Activated CD8-positive, alpha-beta memory T cell treated with anti-CD3 and anti-CD28 coated beads for 36 hours (primary cell): ENCODE results near the gene SST. TPM values are rescaled to one million over a fixed set of nuclear protein-coding genes. Genes with fewer than 3 reads are reported as not detected.

Experiments used
- CTCF ChIA-PET: fragments of 350-600 bp; sonication (Branson Sonifier 250); formaldehyde crosslinking; loops from one replicate; lab custom pipeline; 2021; ENCODE audit warnings: antibody characterized with exemption; lab: Charles Lee
- POLR2A ChIA-PET: fragments of 350-600 bp; sonication (Branson Sonifier 250); formaldehyde crosslinking; loops from one replicate; lab custom pipeline; 2021; ENCODE audit warnings: antibody characterized with exemption; lab: Charles Lee
- total RNA-seq, 2 experiments: library from RNA; stranded (reverse); gene quantifications; one replicate each; pipeline ENCODE4 v1.2.3, GENCODE V29; 2021

The SST gene
- not detected for total RNA-seq

DNA sequence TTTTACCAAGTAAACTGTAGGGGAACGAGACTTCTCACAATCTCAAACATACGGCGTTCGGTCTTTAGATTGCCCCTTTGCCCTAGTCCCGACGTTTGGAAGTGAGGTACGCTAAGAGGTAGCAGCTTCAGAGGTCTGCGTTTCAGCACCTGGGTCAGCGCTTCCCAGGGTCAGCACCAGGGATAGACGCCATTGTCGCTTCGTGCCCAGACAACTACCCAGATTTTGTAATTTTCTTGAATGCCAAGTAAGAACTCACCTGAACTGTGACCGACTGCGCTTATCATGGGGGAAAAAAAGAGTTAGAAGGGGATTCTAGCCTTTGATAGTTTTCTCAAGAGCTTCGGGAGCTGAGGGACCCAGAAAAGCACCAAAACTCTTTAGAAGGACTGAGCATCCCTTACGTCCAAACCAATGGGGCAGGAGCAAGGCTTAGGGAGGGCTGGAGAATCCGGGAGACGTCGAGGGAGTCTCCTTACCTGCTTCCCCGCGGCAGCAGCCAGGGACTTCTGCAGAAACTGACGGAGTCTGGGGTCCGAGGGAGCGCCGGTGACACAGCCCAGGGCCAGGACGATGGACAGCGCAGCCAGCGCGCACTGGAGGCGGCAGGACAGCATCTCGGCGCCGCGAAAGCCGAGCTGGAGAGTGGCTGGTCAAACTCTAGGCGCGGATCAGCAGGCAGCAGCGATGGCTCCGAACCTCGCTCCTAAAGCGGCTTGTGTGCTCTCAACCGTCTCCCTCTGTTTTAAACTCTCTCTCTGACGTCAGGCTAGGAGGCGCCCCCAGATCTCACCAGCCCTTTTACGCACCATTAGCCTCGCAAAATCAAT, at the start of gene SST:
SST (minus strand) TSS at position 720 of the 830 bp plus-strand sequence; CDS start at position 617, 103 bp downstream.
- CTCF ChIA-PET: interaction anchor here (0.7 to 4.5 kb wide), 4 partner anchors 9 to 351 kb away, joined by 3 to 20 read pairs (median 4); no protein-coding TSS in a partner anchor

DNA sequence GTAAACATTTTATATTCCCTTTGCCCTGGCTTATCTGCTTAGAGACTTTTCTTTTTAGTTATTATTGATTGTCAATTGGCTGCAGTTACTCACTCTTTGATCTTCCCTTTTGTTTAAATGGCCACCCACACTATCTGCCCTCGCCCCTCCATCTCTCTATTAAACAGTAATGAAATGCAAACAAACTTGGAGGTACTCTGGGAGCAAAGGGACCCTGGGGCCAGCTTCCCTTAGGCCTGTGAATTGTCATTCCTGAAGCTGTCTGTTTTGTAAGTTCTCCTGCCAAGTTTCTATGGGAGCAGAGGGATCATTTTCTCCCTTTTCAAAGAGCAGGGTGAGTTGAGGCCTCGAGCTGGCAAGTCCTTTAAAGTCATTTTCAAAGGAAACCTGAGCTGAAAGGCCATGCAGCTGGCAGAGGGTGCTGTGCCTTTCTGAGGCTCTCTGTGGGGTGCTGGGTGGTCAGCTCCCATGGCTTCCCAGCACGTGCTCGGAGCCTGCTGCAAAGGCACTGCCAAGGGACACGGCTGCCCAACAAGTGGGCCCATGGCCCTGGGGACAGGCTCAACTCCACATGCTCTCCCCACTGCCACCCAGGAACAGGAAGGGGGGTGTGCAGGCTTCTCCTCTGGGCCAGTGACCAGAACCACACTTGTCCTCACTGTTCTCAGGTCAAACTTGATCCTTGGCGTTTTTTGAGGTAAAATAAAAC, 49.6 kb upstream of the SST start:
- POLR2A ChIA-PET: no interaction called here
- CTCF ChIA-PET: interaction anchor here (1.1 kb wide), 1 partner anchor 20 kb away, joined by 3 read pairs; no protein-coding TSS in a partner anchor

More for the DNA sequence above, at the start of gene SST:
- POLR2A ChIA-PET: no interaction called here

DNA sequence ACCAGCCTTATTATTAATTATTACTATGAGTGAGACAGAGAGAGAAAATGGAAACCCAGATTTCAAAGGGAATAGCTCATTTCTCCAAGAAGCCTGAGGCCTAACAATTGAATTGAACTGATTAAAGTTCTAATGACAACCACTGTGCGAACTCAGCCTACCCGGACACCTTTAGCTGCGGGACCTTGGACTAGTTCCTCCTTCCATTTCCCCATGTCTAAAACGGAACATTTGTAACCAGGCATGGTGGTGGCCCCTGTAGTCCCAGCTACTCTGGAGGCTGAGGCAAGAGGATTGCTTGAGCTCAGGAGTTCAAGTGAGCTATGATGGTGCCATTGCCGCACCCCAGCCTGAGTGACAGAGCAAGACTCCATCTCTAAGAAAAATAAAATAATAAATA, 48.6 kb upstream of the SST start:
- ChIA-PET POLR2A (no interaction called here), CTCF (interaction anchor here (1.7 to 7.8 kb wide), 2 partner anchors 103 to 401 kb away, joined by 4 to 40 read pairs; no protein-coding TSS in a partner anchor)

DNA sequence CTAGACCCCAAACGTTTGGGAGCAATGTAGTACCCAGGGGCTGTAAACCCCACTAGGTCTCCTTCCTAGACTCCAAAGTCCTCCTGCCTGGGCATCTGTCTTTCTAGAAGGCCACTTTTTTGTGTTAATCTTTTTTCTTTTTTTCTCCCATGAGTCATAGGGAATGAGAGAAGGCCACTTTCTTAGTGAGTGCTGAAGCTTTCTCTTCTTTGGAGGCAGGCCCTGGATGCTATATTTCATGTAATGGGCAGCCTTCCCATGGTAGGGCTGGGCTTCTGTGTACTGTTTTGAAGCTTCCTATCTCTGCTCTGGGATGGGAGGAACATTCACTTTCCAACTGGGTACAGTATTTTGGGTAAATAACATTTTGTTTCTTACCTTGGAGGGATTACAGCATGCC, 47.4 kb upstream of the SST start:
- CTCF ChIA-PET: interaction anchor here (1.7 to 7.8 kb wide), 2 partner anchors 102 to 400 kb away, joined by 4 to 40 read pairs; no protein-coding TSS in a partner anchor
- POLR2A ChIA-PET: no interaction called here

DNA sequence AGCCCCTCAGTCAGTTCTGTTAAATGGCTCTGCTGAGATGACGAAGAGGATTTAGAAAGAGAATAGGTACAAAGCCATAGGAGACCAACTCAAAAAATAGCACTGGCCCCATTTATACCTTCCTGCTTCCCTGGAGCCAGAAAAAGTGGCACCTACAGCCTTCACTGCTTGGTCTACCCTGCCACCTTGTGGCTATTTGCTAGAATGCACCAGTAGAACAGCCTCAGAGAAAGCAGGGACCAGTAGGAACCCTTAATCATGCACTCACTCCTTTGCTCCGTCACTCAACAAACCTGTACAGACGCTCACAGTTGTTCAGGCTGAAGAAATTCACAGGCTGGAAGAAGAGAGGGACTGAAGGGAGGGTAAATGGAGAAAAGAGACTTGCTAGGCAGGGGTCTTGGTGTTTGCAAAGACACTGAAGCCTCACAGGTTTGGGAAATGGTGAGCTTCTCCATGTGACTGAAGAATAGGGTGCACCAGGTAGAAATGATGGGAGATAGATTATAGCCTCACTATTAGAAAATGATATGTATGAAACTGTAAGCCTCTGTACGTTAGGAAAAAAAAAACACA, 44.3 kb upstream of the SST start:
- ChIA-PET CTCF (interaction anchor here (0.7 to 7.8 kb wide), 5 partner anchors 35 to 1037 kb away, joined by 3 to 40 read pairs (median 8); no protein-coding TSS in a partner anchor), POLR2A (no interaction called here)

DNA sequence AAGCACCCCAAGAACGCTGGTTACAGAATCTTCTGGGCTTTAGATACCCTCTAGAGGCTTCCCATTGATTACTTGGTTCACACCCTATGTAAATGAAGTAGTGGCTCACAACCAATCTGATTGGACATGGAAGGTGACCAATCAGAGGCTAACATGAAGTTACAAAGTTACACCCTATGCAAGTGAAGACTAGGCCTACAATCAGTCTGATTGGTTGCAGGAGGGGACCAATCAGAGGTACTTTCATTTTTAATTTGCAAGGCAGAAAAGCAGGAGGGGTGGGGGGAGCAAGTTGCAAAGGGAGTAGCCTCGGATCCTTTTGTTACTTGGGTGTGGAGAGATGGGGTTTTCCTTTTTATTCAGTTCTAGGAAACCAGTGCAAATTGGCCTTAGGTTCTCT, 43.3 kb upstream of the SST start:
- POLR2A ChIA-PET: no interaction called here
- CTCF ChIA-PET: interaction anchor here (1.4 to 7.8 kb wide), 4 partner anchors 13 to 395 kb away, joined by 3 to 40 read pairs (median 12); no protein-coding TSS in a partner anchor

DNA sequence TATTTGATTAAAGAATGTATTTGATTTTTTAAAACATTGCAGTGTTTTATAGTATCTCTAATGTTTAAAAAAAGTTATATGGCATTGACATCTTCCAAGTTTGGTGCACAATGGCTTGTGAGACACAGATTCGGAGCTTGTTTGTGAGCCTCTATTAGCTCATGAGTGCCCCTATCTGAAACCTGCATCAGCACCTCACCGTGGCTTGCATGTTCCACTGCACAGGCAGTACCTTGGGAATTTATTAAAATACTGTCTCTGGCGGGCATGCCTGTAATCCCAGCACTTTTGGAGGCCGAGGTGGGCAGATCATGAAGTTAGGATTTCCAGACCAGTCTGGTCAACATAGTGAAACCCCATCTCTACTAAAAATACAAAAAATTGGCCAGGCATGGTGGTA, 39.0 kb upstream of the SST start:
- POLR2A ChIA-PET: no interaction called here
- CTCF ChIA-PET: interaction anchor here (0.8 to 1.3 kb wide), 3 partner anchors 29 to 489 kb away, joined by 3 to 5 read pairs (median 3); no protein-coding TSS in a partner anchor

DNA sequence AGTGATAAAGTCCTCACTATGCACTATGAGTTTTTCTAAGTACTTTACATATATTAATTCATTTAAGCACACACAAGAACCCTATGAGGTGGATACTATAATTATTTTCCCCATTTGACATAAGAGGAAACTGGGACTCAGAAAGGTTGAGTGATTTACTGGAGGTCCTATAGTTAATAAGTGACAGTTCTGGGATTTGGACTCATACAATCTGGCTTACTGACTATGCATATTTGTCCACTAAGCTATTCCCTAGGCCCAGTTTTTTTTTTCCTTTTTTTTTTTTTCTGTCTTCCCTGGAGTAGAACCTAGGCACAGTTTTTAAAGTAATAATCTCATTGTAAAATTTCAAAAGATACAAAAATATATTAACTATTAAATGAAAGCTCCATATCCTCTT, 38.5 kb upstream of the SST start:
- ChIA-PET POLR2A (no interaction called here), CTCF (interaction anchor here (1.1 kb wide), 1 partner anchor 29 kb away, joined by 3 read pairs; no protein-coding TSS in a partner anchor)

DNA sequence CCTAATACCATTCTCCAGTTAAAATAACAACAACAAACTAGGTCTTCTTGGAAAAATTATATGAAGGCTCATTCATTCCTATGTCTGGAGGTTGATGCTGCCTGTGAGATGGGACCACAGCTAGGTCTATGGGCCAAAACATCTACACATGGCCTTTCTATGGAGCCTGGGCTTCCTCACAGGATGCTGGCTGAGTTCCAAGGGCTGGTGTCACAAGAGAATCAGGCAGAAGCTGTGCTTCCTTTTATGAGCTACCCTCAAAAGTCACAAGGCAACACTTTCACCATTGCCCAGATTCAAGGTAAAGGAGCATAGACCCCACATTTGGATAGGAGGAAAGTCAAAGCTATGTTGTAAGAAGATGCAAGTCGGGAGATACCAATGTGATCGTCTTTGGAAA, 36.8 kb upstream of the SST start:
- CTCF ChIA-PET: no interaction called here
- POLR2A ChIA-PET: no interaction called here

DNA sequence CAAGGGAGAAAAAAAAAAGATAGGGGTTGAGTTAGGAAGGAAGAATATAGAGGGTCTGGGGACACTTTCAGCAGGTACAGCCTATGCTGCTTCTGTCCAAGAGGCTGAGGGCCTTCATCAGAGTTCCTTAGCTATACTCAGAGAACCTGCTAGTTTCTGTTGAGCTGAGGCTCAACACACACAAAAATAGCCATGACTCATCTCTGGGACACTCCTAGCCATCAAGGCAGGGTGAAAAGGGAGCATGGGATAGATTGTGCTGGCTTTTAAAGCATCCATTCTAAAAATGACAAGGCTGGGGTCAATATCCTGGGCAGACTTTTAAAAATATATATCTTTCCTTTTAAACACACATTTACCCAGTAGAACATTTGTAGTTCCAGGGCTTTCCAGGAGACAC, 35.0 kb upstream of the SST start:
- POLR2A ChIA-PET: no interaction called here
- CTCF ChIA-PET: interaction anchor here (1.4 kb wide), 1 partner anchor 26 kb away, joined by 5 read pairs; no protein-coding TSS in a partner anchor

DNA sequence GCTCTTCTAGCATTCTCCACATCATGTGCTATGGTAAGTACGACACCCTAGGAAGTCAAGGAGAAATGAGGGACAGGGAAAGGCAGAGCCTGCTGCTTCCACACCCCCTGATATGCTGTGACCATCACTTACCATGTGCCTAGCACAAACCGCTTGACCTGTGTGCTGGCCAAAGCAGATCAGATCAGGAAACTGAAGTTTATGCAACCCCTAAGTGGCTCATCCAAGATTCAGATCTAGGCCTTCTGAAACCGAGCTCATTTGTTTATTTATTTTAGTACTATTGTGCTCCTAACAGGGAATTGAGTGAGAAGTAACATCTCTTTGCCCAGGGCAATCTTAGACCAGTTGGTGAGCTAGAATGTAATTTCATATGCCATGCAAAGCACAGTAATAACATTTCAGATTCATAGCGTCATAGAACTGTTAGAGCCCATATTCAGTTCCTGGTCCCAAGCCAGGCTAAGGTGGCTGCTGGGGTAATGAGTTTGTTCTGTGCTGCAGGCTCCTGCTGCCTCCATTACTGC, 32.4 kb upstream of the SST start, which contains the start of gene RTP2:
RTP2 (minus strand) TSS at position 51 of the 527 bp plus-strand sequence. CDS start 429 bp downstream, outside the sequence.
- POLR2A ChIA-PET: no interaction called here
- CTCF ChIA-PET: interaction anchor here (1.1 kb wide), 1 partner anchor 25 kb away, joined by 3 read pairs; no protein-coding TSS in a partner anchor

DNA sequence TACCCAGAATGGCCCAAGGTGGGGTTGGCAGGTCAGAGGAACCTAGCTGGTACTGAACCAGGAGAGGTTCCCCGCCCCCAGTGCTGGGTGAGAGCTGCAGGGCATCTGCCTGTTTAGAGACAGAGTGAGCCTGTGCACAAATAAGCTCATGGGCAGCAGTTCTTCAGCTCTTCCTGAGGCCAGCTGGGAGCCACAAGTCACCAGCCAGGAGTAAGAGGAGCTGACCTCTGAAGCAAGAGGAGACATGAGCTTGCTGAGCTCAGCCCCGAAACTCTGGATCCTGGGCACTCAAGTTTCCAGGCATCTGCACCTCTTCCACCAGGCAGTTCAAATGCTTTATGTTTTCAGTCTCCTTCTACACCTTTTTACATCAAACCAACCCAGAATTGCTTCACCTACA, 30.1 kb upstream of the SST start:
- ChIA-PET POLR2A (no interaction called here), CTCF (interaction anchor here (0.7 to 1.7 kb wide), 2 partner anchors 13 to 16 kb away, joined by 3 to 4 read pairs; no protein-coding TSS in a partner anchor)

DNA sequence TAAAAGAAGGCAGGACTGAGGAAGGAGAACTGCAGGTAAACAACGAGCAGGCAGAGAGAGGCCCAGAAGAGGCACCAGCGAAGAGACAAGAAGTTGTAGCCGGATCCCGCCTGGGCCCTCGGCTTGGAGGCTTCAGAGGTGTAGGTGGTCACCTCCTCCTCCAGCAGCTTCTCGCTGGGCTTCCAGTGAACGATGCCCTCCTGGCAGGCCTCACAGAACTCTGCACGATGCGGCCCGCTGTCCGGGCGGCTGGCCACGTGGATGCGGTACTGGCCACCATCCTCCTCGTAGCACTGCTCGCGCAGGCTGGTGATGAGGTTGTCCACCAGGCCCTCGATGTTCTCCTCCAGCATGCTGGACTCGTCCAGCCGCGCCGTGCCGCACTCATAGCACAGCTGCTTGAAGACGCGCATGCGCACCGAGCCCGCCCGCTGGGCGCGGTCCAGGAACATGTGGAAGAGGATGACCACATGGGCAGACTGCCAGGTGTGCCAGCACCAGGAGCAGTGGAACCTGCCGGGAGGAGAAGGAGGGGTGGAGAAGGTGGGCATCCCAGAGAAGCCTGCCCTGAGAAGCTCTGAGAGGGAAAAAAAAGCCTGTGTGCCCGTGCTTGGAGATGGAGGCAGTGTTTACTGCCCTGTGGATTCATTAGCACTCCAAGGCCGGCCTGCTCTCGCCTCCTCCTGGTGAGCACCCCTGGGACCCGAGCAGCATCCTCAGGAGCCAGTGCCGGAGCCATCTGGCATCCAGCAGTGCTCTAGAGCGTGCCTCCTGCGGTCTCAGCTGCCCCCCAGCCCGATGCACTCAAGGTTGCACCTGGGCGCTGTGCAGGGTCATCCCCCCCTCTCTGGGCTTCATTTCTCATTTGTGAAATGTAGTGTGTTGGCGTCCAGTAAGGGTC, 28.6 kb upstream of the SST start:
- POLR2A ChIA-PET: no interaction called here
- CTCF ChIA-PET: interaction anchor here (0.5 kb wide), 2 partner anchors 371 to 533 kb away, joined by 3 read pairs; no protein-coding TSS in a partner anchor

DNA sequence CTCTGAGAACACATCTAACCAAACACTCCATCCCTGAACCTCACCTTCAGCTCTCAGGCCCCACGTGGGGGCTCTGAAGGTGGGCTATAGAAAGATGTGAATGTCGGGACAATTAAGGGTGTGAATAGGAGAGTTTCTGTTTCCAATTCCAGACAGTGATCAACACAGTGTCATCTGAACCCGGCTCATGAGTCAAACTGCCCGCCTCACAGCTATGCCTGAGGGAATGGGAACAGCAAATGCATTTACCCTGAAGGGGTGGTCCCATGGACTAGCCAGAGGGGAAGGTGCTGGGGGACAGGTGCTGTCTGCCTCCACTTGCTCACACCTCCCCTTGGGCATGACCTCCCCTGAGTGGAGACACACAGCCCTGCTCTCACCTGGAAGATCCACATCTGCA, 25.8 kb upstream of the SST start:
- ChIA-PET CTCF (no interaction called here), POLR2A (no interaction called here)

DNA sequence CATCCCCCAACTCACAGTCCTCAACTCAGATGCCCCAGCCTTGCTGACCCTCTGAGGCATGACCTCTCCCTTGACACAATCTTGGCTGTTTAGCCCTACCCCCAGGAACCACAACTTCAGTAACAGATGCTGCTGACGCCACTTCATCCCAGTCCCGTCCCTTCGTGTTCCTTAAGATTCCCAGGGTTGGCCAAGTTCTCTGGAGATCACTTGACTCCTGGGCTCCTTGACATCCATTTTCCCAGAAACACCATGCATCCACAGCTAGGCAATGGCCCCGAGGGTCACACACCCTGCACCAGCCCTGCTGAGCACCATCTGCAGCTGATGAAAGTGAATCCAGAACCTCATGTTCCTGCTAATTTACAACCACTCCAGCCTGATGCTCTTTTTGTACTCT, 25.3 kb upstream of the SST start:
- CTCF ChIA-PET: no interaction called here
- POLR2A ChIA-PET: no interaction called here

DNA sequence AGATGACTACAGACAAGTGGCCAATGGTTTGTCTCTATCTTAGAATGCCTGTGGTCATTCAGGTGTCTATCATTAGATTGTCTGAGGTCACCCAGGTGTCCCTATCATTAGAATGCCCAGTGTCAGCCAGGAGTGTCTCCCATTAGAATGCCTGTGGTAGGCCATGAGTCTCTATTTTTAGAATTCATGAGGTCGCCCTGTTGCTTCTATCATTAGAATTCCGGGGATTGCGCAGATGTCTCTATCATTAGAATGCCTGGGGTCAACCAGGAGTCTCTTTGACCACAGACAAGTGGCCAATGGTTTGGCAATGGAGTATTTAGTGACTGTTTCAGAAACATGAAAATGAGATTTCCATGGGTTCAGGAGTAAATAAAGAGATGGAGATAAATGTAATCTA, 24.6 kb upstream of the SST start:
- CTCF ChIA-PET: no interaction called here
- POLR2A ChIA-PET: no interaction called here

DNA sequence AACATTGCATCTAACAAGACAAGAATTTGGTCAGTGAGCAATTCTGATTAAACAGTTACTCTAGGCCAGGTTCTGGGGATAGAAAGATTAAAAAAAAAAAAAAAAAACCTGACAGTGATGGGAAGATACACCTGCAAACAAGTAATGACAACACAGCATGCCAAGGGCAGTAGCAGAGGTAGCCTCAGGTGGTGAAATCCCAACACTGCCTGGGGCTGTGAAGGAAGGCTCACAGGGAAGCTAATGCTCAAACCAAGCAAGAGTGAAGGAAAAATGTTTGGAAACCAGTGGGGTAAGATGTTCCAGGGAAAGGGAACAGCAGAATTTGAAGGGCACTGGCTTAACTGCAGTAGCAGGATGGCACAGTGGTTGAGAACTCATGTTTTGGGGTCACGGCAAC, 23.2 kb upstream of the SST start:
- POLR2A ChIA-PET: no interaction called here
- CTCF ChIA-PET: interaction anchor here (1.1 kb wide), 1 partner anchor 14 kb away, joined by 4 read pairs; no protein-coding TSS in a partner anchor

DNA sequence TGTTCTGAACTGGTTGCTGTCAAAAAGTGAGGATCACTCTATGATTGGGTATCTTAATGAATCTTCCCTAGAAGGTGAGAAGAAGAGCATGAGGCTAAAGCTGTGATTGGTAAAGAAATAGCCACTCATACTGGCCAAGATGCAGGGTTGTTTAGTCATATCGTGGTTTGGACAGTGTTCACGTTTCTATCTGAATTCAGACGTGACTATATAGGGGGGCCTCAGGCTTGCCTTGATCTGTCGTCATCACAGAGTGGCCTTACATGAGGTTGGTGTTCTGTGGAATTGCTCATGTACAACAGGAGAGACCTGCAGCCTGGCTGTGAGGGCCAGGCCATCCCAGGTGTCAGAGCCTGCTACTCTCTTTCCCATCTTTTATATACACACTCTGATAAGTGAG, 19.8 kb upstream of the SST start:
- POLR2A ChIA-PET: no interaction called here
- CTCF ChIA-PET: interaction anchor here (1.0 kb wide), 1 partner anchor 26 kb away, joined by 3 read pairs; no protein-coding TSS in a partner anchor
